ENCODE results near the gene TUB.

The TUB gene

DNA sequence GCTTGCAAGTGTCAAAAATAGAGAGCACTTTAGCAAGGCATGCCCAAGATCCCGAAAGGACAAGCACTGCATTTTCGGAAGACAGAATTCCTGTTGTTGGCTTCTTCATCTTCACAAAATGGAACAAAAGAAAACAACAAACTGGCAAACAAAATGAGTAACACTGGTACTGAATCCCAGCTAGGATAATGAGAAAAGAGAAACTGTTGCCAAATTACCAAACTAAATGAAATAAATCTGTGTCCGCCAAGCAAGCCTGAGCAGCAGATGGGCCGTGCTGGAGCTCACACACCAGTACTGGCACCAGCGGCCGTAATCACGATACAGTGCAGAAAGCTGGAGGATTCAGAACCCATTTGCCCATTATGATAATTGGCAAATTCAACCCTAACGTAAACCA is 30.6 kb downstream of the TUB start:
- H3K4me3 ChIP-seq (ENCODE audit: low read depth, low read length) = no peak overlapping the region
- no peak for TF ChIP-seq CTCF (IDR thresholded peaks at IDR 0.05; ENCODE audit: borderline replicate concordance, insufficient read depth, low read depth, low read length)

GRCh38 chr11:8122173-8122764 is 41.3 kb downstream of the TUB start:
- no peak overlapping the region for H3K4me3 ChIP-seq (ENCODE audit: low read depth, low read length)
- TF ChIP-seq CTCF (IDR thresholded peaks at IDR 0.05; ENCODE audit: borderline replicate concordance, insufficient read depth, low read depth, low read length) = no peak

- TF ChIP-seq CTCF (IDR thresholded peaks at IDR 0.05; ENCODE audit: borderline replicate concordance, insufficient read depth, low read depth, low read length) = no peak
- no peak overlapping the region for H3K4me3 ChIP-seq (ENCODE audit: low read depth, low read length)
Measured at GRCh38 chr11:8126649-8127289, 45.8 kb downstream of the TUB start.

GRCh38 chr11:8127447-8127846 is 46.4 kb downstream of the TUB start:
- H3K4me3 ChIP-seq (ENCODE audit: low read depth, low read length) = no peak overlapping the region
- TF ChIP-seq CTCF (IDR thresholded peaks at IDR 0.05; ENCODE audit: borderline replicate concordance, insufficient read depth, low read depth, low read length) = no peak

GRCh38 chr11:8138526-8138925 is 57.5 kb downstream of the TUB start:
- TF ChIP-seq CTCF (IDR thresholded peaks at IDR 0.05; ENCODE audit: borderline replicate concordance, insufficient read depth, low read depth, low read length) = no peak
- H3K4me3 ChIP-seq (ENCODE audit: low read depth, low read length) = no peak overlapping the region

DNA sequence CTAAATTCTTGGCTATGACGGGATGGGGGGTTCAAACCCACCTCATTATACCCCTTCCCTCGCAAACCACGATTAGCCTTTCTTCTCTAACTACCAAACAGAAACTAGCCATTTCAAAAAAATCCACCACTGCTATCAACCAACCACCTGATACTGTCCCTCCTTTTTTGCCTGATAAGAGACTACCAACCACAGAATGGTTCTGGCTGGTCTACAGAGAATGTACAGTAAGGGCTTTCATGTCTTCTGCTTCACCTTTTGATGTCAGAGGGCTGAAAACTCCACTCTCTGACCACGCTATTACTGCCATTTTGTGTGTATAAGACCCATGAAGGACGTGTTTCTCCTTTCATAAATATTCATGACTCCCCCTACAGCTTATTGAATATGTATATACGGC is 68.7 kb downstream of the TUB start:
- no peak overlapping the region for H3K4me3 ChIP-seq (ENCODE audit: low read depth, low read length)
- no peak for TF ChIP-seq CTCF (IDR thresholded peaks at IDR 0.05; ENCODE audit: borderline replicate concordance, insufficient read depth, low read depth, low read length)

Measured in GM12875 (cell line).